ENCODE measurements around the gene GLDN. TPM values are rescaled to one million over a fixed set of nuclear protein-coding genes. Genes with fewer than 3 reads are reported as not detected.
"Not testable (repeated sequence)": the region's sequence is repeated elsewhere in the genome, so short reads cannot be mapped to it uniquely, and the experiment has no call there.

Gene GLDN
- total RNA-seq, 1 experiment from 2014 or later = 1.3 TPM

GRCh38 chr15:51416129-51416528 is 74.7 kb downstream of the GLDN start:
- DNase-seq = no peak
- H3K79me1 ChIP-seq (ENCODE audit: insufficient read depth, low read depth, low read length, poor library complexity, severe bottlenecking) = no peaks in the 10 kb centered on the region
- no peak overlapping the region for H3K14ac ChIP-seq (ENCODE audit: insufficient read depth, low read length)
- H3K4me1 ChIP-seq (ENCODE audit: insufficient read depth, low read length) = peaks cover 5% of the 10 kb centered on the region; the same call in 1 of the 2 replicates
- H4K20me1 ChIP-seq (ENCODE audit: control insufficient read depth, insufficient read depth, insufficient read length) = no peaks in the 10 kb centered on the region
- no peaks in the 10 kb centered on the region for H3K79me2 ChIP-seq (ENCODE audit: insufficient read depth, low read length)
- no peak overlapping the region for H4K5ac ChIP-seq (ENCODE audit: insufficient read length, low read depth, low read length)
- H2BK5ac ChIP-seq (ENCODE audit: insufficient read length, low read length) = no peak overlapping the region
- WGBS (ENCODE audit: extremely low coverage, insufficient read length, low lambda C conversion rate) = no CpG with 5 or more reads among the region's 4 CpGs
- no peak overlapping the region for H3K23ac ChIP-seq (ENCODE audit: insufficient read length, low read depth, low read length)
- no peak overlapping the region for H3K4me2 ChIP-seq (ENCODE audit: insufficient read depth, insufficient read length, low read length)
- Mint-ChIP-seq H3K9me3 (no peaks in the 10 kb centered on the region), H3K27me3 (ENCODE audit: low read depth) (no peaks in the 10 kb centered on the region; the same call in none of the 2 replicates), H3K4me3 (no peak overlapping the region), H3K27ac (peak overlapping the region in 1 of 3 experiments; percentile 46; a peak in 3 of 7 replicates), H3K36me3 (ENCODE audit: insufficient read depth in 1 of 3, low read depth in 3 of 3) (no peaks in the 10 kb centered on the region), H3K4me1 (peaks cover 21 to 29% of the 10 kb centered on the region in 2 experiments)
- H2BK120ac ChIP-seq (ENCODE audit: low read depth, low read length, poor library complexity, severe bottlenecking) = no peak overlapping the region
- H2AK5ac ChIP-seq (ENCODE audit: insufficient read length, low read length) = no peak overlapping the region
- no peaks in the 10 kb centered on the region for H3K27me3 ChIP-seq (ENCODE audit: insufficient read depth, low read length)
- no peak overlapping the region for H2BK20ac ChIP-seq (ENCODE audit: low read depth, low read length, poor library complexity, severe bottlenecking)
- H3T11ph ChIP-seq (ENCODE audit: low read length) = no peak overlapping the region
- H3K9ac ChIP-seq (ENCODE audit: extremely low read depth, insufficient read length, low read length) = no peak overlapping the region
- no peak for TF ChIP-seq CTCF (conservative IDR thresholded peaks at IDR 0.05)
- no peak overlapping the region for H2BK15ac ChIP-seq (ENCODE audit: low read depth, low read length)
- H3K4ac ChIP-seq (ENCODE audit: low read depth, low read length) = no peak overlapping the region
- no peak overlapping the region for H4K91ac ChIP-seq (ENCODE audit: insufficient read length, low read depth, low read length)
- H3K27ac ChIP-seq (ENCODE audit: insufficient read length, low read depth, low read length) = no peak overlapping the region
- H3K9me3 ChIP-seq (ENCODE audit: control insufficient read depth, low read depth, low read length) = no peaks in the 10 kb centered on the region
- no peak overlapping the region for H4K8ac ChIP-seq (replicated peaks; ENCODE audit: insufficient read length, low read depth, low read length)
- no peak overlapping the region for H2BK12ac ChIP-seq (ENCODE audit: insufficient read length, low read depth, low read length)
- H3K18ac ChIP-seq (ENCODE audit: insufficient read length, low read depth, low read length) = no peak overlapping the region
- H3K23me2 ChIP-seq (ENCODE audit: insufficient read length, low read depth, low read length, poor library complexity, severe bottlenecking) = no peaks in the 10 kb centered on the region
- no peak overlapping the region for H3K56ac ChIP-seq (ENCODE audit: insufficient read length, low read depth, low read length)
- no peak overlapping the region for H2AFZ ChIP-seq (ENCODE audit: low read length)

- H4K20me1 ChIP-seq (ENCODE audit: control insufficient read depth, insufficient read depth, insufficient read length); H2AFZ ChIP-seq (ENCODE audit: low read length); H3K23me2 ChIP-seq (ENCODE audit: insufficient read length, low read depth, low read length, poor library complexity, severe bottlenecking); H4K5ac ChIP-seq (ENCODE audit: insufficient read length, low read depth, low read length); H3K9ac ChIP-seq (ENCODE audit: extremely low read depth, insufficient read length, low read length); H3K27ac ChIP-seq (ENCODE audit: insufficient read length, low read depth, low read length); H3K23ac ChIP-seq (ENCODE audit: insufficient read length, low read depth, low read length); H3K14ac ChIP-seq (ENCODE audit: insufficient read depth, low read length); H3K56ac ChIP-seq (ENCODE audit: insufficient read length, low read depth, low read length); H2BK120ac ChIP-seq (ENCODE audit: low read depth, low read length, poor library complexity, severe bottlenecking); H2BK20ac ChIP-seq (ENCODE audit: low read depth, low read length, poor library complexity, severe bottlenecking); H2AK5ac ChIP-seq (ENCODE audit: insufficient read length, low read length); H3K36me3 Mint-ChIP-seq (ENCODE audit: insufficient read depth in 1 of 3, low read depth in 3 of 3); H3K27ac Mint-ChIP-seq; H3K4me1 ChIP-seq (ENCODE audit: insufficient read depth, low read length); DNase-seq; H3K4ac ChIP-seq (ENCODE audit: low read depth, low read length); H3K4me2 ChIP-seq (ENCODE audit: insufficient read depth, insufficient read length, low read length); H2BK12ac ChIP-seq (ENCODE audit: insufficient read length, low read depth, low read length); H3K79me1 ChIP-seq (ENCODE audit: insufficient read depth, low read depth, low read length, poor library complexity, severe bottlenecking); H3K27me3 ChIP-seq (ENCODE audit: insufficient read depth, low read length); H3T11ph ChIP-seq (ENCODE audit: low read length); H3K9me3 Mint-ChIP-seq; H3K18ac ChIP-seq (ENCODE audit: insufficient read length, low read depth, low read length); H3K9me3 ChIP-seq (ENCODE audit: control insufficient read depth, low read depth, low read length); H2BK15ac ChIP-seq (ENCODE audit: low read depth, low read length); H3K79me2 ChIP-seq (ENCODE audit: insufficient read depth, low read length); H3K27me3 Mint-ChIP-seq (ENCODE audit: low read depth); H2BK5ac ChIP-seq (ENCODE audit: insufficient read length, low read length); H3K4me1 Mint-ChIP-seq; H4K91ac ChIP-seq (ENCODE audit: insufficient read length, low read depth, low read length); H4K8ac ChIP-seq (replicated peaks; ENCODE audit: insufficient read length, low read depth, low read length): not testable (repeated sequence)
- peak overlapping the region in 1 of 2 experiments; percentile 26; a peak in 1 of 5 replicates for H3K4me3 Mint-ChIP-seq
- no CpG with 5 or more reads among the region's 16 CpGs for WGBS (ENCODE audit: extremely low coverage, insufficient read length, low lambda C conversion rate)
Measured at GRCh38 chr15:51423040-51423439, 81.6 kb downstream of the GLDN start.
